Ectodermal cell (in vitro differentiated cells): ENCODE data around the gene MAN2A1.
A peak's percentile ranks its signal among the peaks of the same experiment; 100 is the strongest.

Source experiments
- H3K27ac ChIP-seq: 2 replicates; pipeline ENCODE4 v1.7.0; 2013; ENCODE audit warnings: mild to moderate bottlenecking, low read depth, low read length; ENCODE audit not compliant: insufficient read depth, poor library complexity, severe bottlenecking
- H3K27me3 ChIP-seq: 2 replicates; pipeline ENCODE4 v1.7.0; 2013; ENCODE audit warnings: mild to moderate bottlenecking, low read length; ENCODE audit not compliant: insufficient read depth, control insufficient read depth, poor library complexity, severe bottlenecking
- H3K36me3 ChIP-seq: one replicate; pipeline ENCODE4 v1.7.0; 2013; ENCODE audit warnings: low read length; ENCODE audit not compliant: control insufficient read depth, insufficient read depth
- H3K4me1 ChIP-seq: one replicate; pipeline ENCODE4 v1.7.0; 2013; ENCODE audit warnings: low read length; ENCODE audit not compliant: control insufficient read depth, insufficient read depth
- H3K4me3 ChIP-seq: 2 replicates; pipeline ENCODE4 v1.7.0; 2013; ENCODE audit warnings: low read depth, low read length, control low read depth; ENCODE audit not compliant: insufficient read depth
- H3K9me3 ChIP-seq: 2 replicates; pipeline ENCODE4 v1.7.0; 2013; ENCODE audit warnings: mild to moderate bottlenecking, low read length, moderate library complexity; ENCODE audit not compliant: control insufficient read depth
- WGBS, 2 experiments: methylation state at CpG; one replicate each; pipeline ENCODE4 v1.1.7; 2013; ENCODE audit warnings: missing lambda C conversion rate in 2 of 2; 5-methylcytosine and 5-hydroxymethylcytosine counted together

The MAN2A1 gene

DNA sequence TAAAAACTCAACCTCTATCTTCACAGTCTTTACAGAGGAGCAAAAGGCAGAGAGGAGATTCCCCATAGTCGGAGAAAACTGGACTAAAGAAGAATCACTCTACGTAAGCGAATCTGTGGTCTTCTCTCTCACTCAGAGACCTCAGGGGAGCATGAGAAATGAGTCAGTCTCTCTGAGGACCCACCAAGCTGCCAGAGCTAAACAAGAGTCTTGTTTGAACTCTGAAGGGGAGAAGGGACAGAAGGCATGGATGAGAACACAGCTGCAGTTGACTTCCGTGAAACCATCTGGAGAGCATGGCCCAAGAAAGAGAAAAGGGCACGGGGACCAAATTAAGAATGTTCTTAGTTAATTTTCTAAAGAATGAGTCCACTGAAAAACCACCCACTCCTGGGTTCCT is 12.8 kb upstream of the MAN2A1 start:
- no peak overlapping the region for H3K27ac ChIP-seq
- WGBS, 2 experiments, result 94 to 95% methylated on average over 5 of the region's 5 CpGs
- H3K4me3 ChIP-seq, result no peak overlapping the region
- no peaks in the 10 kb centered on the region for H3K27me3 ChIP-seq
- H3K4me1 ChIP-seq, result no peaks in the 10 kb centered on the region
- H3K9me3 ChIP-seq, result no peaks in the 10 kb centered on the region
- no peaks in the 10 kb centered on the region for H3K36me3 ChIP-seq

DNA sequence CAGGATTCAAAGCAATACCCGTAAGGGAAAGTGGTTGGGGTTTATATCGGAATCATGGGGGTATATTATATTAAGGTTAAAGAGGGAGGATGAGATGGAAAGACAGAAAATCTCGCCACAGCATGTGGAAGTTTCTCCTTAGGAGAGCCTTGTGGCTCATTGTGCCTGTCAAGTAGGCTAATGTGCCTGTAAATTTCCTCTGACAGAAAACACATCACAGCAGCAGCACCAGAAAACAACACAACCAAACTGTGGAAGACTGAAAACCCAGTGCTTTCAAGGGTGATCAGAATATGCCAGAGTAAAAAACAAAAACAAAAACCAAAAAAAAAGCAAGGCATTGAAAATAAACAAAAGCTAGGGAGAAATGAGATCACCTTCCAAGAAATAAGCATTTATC is 11.3 kb upstream of the MAN2A1 start:
- no peaks in the 10 kb centered on the region for H3K27me3 ChIP-seq
- no peaks in the 10 kb centered on the region for H3K9me3 ChIP-seq
- H3K36me3 ChIP-seq, result no peaks in the 10 kb centered on the region
- H3K27ac ChIP-seq, result no peak overlapping the region
- WGBS, 2 experiments, result 78 to 86% methylated on average over 3 of the region's 3 CpGs
- no peak overlapping the region for H3K4me3 ChIP-seq
- no peaks in the 10 kb centered on the region for H3K4me1 ChIP-seq

- Histone ChIP-seq H3K4me1 (no peaks in the 10 kb centered on the region), H3K9me3 (no peaks in the 10 kb centered on the region), H3K4me3 (no peak overlapping the region), H3K27ac (no peak overlapping the region), H3K27me3 (no peaks in the 10 kb centered on the region), H3K36me3 (no peaks in the 10 kb centered on the region)
- WGBS, 2 experiments, result 95 to 97% methylated on average over 3 of the region's 3 CpGs
Measured at GRCh38 chr5:109681763-109682162, 8.0 kb upstream of the MAN2A1 start.

DNA sequence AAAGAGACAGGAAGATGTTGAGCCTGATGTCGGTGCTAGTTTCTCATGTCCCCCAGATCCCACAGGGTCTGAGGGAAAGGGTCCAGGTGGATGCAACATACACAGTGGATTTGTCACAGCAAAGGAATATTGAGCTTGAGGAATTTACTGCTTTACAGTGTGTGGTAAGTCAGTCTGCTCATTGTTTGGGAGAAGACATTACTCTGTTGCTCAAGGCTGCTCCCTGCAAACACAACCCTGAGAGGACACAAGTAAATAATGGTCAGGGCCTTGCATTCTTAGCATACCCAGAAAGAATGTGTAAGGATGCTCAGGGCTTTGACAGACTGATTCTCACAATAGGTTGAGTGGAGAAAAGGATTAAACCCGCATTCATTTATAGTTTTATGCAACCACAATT is 7.3 kb upstream of the MAN2A1 start:
- Histone ChIP-seq H3K4me1 (no peaks in the 10 kb centered on the region), H3K4me3 (no peak overlapping the region), H3K36me3 (no peaks in the 10 kb centered on the region), H3K27ac (no peak overlapping the region), H3K9me3 (no peaks in the 10 kb centered on the region), H3K27me3 (no peaks in the 10 kb centered on the region)
- WGBS, 2 experiments, result 69 to 77% methylated on average over 2 of the region's 2 CpGs

GRCh38 chr5:109685916-109686315 is 3.8 kb upstream of the MAN2A1 start:
- no peaks in the 10 kb centered on the region for H3K4me1 ChIP-seq
- H3K27me3 ChIP-seq, result no peaks in the 10 kb centered on the region
- no peak overlapping the region for H3K4me3 ChIP-seq
- no peaks in the 10 kb centered on the region for H3K36me3 ChIP-seq
- no peaks in the 10 kb centered on the region for H3K9me3 ChIP-seq
- H3K27ac ChIP-seq, result no peak overlapping the region
- 90 to 91% methylated on average over 4 of the region's 4 CpGs for WGBS, 2 experiments

DNA sequence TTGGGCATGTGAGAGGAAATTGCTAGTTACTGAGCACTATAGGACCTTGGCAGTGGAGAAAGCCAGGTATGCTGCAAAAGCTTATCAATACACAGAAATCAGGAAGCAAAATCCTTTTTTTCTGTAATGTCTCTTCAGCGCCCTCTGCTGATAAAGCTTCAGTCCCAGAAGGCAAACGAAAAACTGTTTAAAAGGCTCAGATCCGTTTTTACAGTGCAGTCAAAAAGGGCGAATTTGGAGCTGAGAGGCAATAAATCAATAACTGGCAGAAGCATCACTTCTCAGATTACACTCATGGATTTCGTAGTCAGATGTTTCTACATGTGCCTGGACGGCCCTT is 1.1 kb upstream of the MAN2A1 start:
- WGBS, 2 experiments, result 34 to 37% methylated on average over 6 of the region's 6 CpGs

DNA sequence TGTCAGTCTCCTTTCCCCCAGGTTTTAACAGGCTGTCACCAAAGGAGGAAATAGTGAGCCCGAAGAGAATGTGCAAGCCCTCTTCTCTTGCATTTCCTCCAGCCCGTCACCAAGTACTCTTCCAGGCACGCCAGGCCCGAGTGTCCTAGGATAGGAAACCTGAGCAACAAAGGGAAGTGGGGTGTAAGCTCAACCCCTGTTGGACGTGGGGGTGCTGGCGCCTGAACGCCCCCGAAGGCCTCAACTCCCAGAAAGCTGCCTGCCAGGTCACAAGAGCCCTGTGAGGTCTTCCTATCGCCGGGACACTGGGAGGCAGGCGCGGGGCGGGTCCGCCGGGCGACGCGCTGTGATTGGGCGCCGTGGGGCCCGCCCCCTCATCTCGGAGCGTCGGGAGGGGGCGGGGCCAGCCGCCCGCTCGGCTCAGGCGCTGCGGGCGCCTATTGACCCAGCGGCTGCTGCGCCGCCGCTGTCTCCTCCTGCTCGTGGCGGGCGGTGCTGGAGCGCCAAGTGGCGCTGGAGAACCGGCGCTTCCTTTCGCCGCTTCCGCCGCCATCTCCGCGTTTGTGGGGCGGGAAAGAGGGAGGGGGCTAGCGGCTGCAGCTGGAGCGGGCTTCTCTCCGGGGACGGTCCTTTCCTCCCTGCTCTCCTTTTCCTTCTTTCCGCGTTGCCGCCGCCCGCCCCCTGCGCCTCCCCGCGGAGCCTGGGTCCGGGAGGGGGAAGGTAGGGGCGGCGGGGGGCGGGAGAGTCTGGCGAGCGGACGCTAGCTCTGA is 572 bp upstream of the MAN2A1 start:
- no peaks in the 10 kb centered on the region for H3K9me3 ChIP-seq
- H3K4me3 ChIP-seq, result peak overlapping the region; percentile 69
- WGBS, 2 experiments, result 2 to 3% methylated on average over 68 of the region's 68 CpGs
- H3K4me1 ChIP-seq, result peaks cover 7% of the 10 kb centered on the region
- H3K27me3 ChIP-seq, result no peaks in the 10 kb centered on the region
- no peaks in the 10 kb centered on the region for H3K36me3 ChIP-seq
- peak overlapping the region; percentile 94 for H3K27ac ChIP-seq

More for the DNA sequence above, 1.1 kb upstream of the MAN2A1 start:
- H3K4me1 ChIP-seq, result peaks cover 7% of the 10 kb centered on the region
- H3K36me3 ChIP-seq, result no peaks in the 10 kb centered on the region
- H3K27ac ChIP-seq, result peak overlapping the region; percentile 93
- H3K9me3 ChIP-seq, result no peaks in the 10 kb centered on the region
- no peaks in the 10 kb centered on the region for H3K27me3 ChIP-seq
- H3K4me3 ChIP-seq, result peak overlapping the region; percentile 69

- Histone ChIP-seq H3K27ac (peak overlapping the region; percentile 94), H3K4me1 (peaks cover 11% of the 10 kb centered on the region), H3K4me3 (peak overlapping the region; percentile 69), H3K36me3 (no peaks in the 10 kb centered on the region), H3K9me3 (no peaks in the 10 kb centered on the region), H3K27me3 (no peaks in the 10 kb centered on the region)
- WGBS, 2 experiments, result 0% methylated on average over 71 of the region's 71 CpGs
Measured at GRCh38 chr5:109690242-109690974, 681 bp downstream of the MAN2A1 start.

DNA sequence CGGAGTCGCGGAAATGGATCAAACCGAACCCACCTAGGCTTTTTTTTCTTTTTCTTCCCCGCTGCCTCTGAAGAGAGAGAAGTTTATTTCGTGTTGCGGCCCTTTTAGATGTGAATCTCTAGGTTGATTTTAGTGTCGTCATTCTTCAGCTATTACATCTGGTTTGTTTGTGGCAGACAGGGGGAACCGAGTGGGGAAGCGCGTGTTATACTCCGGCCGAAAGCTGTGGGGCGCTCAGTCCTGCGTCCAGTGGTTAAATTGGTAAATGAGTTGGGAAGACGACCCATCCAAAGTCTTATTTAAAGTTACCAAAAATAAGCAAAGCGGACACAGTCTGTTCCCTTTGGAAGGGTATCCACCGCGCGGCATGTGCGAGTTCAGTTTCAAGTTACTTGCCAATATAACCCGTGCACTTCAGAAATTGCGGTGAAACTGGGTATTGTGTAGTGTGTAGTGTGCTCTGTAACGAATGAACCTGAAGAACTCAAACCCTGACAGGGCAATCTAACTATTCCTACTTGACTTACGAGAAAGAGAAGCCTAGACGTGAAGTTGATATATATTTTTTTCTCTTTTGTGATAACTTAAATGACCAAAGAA is 1.3 kb downstream of the MAN2A1 start:
- Histone ChIP-seq H3K9me3 (no peaks in the 10 kb centered on the region), H3K27ac (no peak overlapping the region), H3K36me3 (no peaks in the 10 kb centered on the region), H3K4me1 (peaks cover 11% of the 10 kb centered on the region), H3K27me3 (no peaks in the 10 kb centered on the region), H3K4me3 (peak overlapping the region; percentile 69)
- 0 to 1% methylated on average over 24 to 26 of the region's 26 CpGs for WGBS, 2 experiments

GRCh38 chr5:109691996-109692395 is 2.3 kb downstream of the MAN2A1 start:
- no peak overlapping the region for H3K27ac ChIP-seq
- peak overlapping the region; percentile 69 for H3K4me3 ChIP-seq

More at GRCh38 chr5:109691996-109692395, 2.3 kb downstream of the MAN2A1 start:
- Histone ChIP-seq H3K9me3 (no peaks in the 10 kb centered on the region), H3K27me3 (no peaks in the 10 kb centered on the region), H3K4me1 (peaks cover 11% of the 10 kb centered on the region), H3K36me3 (no peaks in the 10 kb centered on the region)
- WGBS, 2 experiments, result 82% methylated on average over 1 of the region's 1 CpG
